Keratinocyte (primary cell): ENCODE measurements around the gene GPBAR1. TPM values are rescaled to one million over a fixed set of nuclear protein-coding genes. Genes with fewer than 3 reads are reported as not detected.
A peak's percentile ranks its signal among the peaks of the same experiment; 100 is the strongest.

Experiments
- DNase-seq: peaks from one replicate; pipeline ENCODE4 v3.0.0-alpha.2; 2011; ENCODE audit warnings: low read depth, missing footprints, low spot score
- FAIRE-seq: peaks from 2 replicates; lab custom pipeline; 2011; peaks lifted over from hg19 to GRCh38; lab: Jason Lieb, UNC
- H2AFZ ChIP-seq: 2 replicates; pipeline ENCODE4 v1.6.0; 2012; ENCODE audit warnings: low read length, control low read depth, inconsistent platforms; ENCODE audit not compliant: control insufficient read depth
- H3K27ac ChIP-seq: 2 replicates; pipeline ENCODE4 v1.5.1; 2011; ENCODE audit warnings: low read length; ENCODE audit not compliant: control insufficient read depth, insufficient read depth
- H3K27me3 ChIP-seq: 3 replicates; pipeline ENCODE4 v1.6.0; 2011; ENCODE audit warnings: low read length; ENCODE audit not compliant: control insufficient read depth, insufficient read depth; ENCODE audit errors: extremely low read depth
- H3K36me3 ChIP-seq, 2 experiments: 2 replicates in 1 of 2; 3 replicates in 1 of 2; pipeline ENCODE4 v1.5.1; 2011; ENCODE audit warnings: low read length in 2 of 2, mild to moderate bottlenecking in 1 of 2; ENCODE audit not compliant: control insufficient read depth in 2 of 2, insufficient read depth in 2 of 2; ENCODE audit errors: extremely low read depth in 1 of 2
- H3K4me1 ChIP-seq: 3 replicates; pipeline ENCODE4 v1.5.1; 2011; ENCODE audit warnings: low read length; ENCODE audit not compliant: control insufficient read depth, insufficient read depth; ENCODE audit errors: extremely low read depth
- H3K4me2 ChIP-seq: 3 replicates; pipeline ENCODE4 v1.6.0; 2011; ENCODE audit warnings: low read depth, low read length; ENCODE audit not compliant: control insufficient read depth, insufficient read depth; ENCODE audit errors: extremely low read depth
- H3K4me3 ChIP-seq, 3 experiments: fragments of 200-600 bp in 1 of 3; sonication (generic) in 1 of 3; 2 replicates in 2 of 3; 3 replicates in 1 of 3; pipeline ENCODE4 v1.5.1; 2011 to 2016; ENCODE audit warnings: low read length in 3 of 3, mild to moderate bottlenecking in 3 of 3, control low read depth in 2 of 3, inconsistent platforms in 1 of 3, low read depth in 1 of 3, mixed read lengths in 1 of 3, mixed run types in 1 of 3, moderate library complexity in 1 of 3; ENCODE audit not compliant: control insufficient read depth in 2 of 3, insufficient read depth in 2 of 3; ENCODE audit errors: extremely low read depth in 1 of 3
- H3K79me2 ChIP-seq: 2 replicates; pipeline ENCODE4 v1.6.0; 2012; ENCODE audit warnings: low read length; ENCODE audit not compliant: control insufficient read depth, insufficient read depth
- H3K9ac ChIP-seq: 3 replicates; pipeline ENCODE4 v1.6.0; 2011; ENCODE audit warnings: low read length; ENCODE audit not compliant: control insufficient read depth, insufficient read depth; ENCODE audit errors: extremely low read depth
- H3K9me1 ChIP-seq: 3 replicates; pipeline ENCODE4 v1.6.0; 2011; ENCODE audit warnings: low read length; ENCODE audit not compliant: control insufficient read depth, insufficient read depth; ENCODE audit errors: extremely low read depth
- H3K9me3 ChIP-seq: 2 replicates; pipeline ENCODE4 v1.5.1; 2012; ENCODE audit warnings: low read depth, low read length; ENCODE audit not compliant: control insufficient read depth
- H4K20me1 ChIP-seq: 3 replicates; pipeline ENCODE4 v1.6.0; 2011; ENCODE audit warnings: low read length; ENCODE audit not compliant: control insufficient read depth, insufficient read depth; ENCODE audit errors: extremely low read depth
- EZH2 ChIP-seq: IDR thresholded peaks from one replicate; pipeline ENCODE4 v1.6.1; 2012; ENCODE audit warnings: inconsistent platforms, mild to moderate bottlenecking, low read length, moderate library complexity
- dilution Hi-C: fragments of 300-500 bp; cut with MboI; formaldehyde crosslinking; loops from one replicate; pipeline ENCODE4 v1.7.0; 2020; ENCODE audit warnings: low sequenced_read_pairs; ENCODE audit not compliant: extremely low pct_ligation_motif_present
- polyA plus RNA-seq, 5 experiments: library from polyadenylated mRNA; depleted of rRNA in 3 of 5; stranded (reverse) in 3 of 5; stranded (forward) in 1 of 5; unstranded in 1 of 5; fragments of >200 nt; gene quantifications; 1 replicate in 1 of 5; 2 replicates in 3 of 5; 3 replicates in 1 of 5; pipeline versions ENCODE4 v1.2.1 to v1.2.3, GENCODE V29; 2011 to 2012; ENCODE audit warnings: missing spikeins in 2 of 5, low read depth in 1 of 5, low replicate concordance in 1 of 5
- TF ChIP-seq, protein P1 (sequence below), 3 experiments: IDR thresholded peaks in 1 of 3; conservative IDR thresholded peaks in 1 of 3; optimal IDR thresholded peaks in 1 of 3; 2 replicates in 2 of 3; 3 replicates in 1 of 3; pipeline versions ENCODE3 to v1.5.1; 2011; ENCODE audit warnings: low read length in 3 of 3, mild to moderate bottlenecking in 3 of 3, moderate library complexity in 2 of 3, control low read depth in 1 of 3, inconsistent platforms in 1 of 3; ENCODE audit not compliant: insufficient read depth in 2 of 3; ENCODE audit errors: extremely low read depth in 1 of 3

GPBAR1 gene
- polyA plus RNA-seq, 1 donor (not counting 4 experiments of a cell fraction or from before 2014, with no cell fraction given), result 0.12 TPM

DNA sequence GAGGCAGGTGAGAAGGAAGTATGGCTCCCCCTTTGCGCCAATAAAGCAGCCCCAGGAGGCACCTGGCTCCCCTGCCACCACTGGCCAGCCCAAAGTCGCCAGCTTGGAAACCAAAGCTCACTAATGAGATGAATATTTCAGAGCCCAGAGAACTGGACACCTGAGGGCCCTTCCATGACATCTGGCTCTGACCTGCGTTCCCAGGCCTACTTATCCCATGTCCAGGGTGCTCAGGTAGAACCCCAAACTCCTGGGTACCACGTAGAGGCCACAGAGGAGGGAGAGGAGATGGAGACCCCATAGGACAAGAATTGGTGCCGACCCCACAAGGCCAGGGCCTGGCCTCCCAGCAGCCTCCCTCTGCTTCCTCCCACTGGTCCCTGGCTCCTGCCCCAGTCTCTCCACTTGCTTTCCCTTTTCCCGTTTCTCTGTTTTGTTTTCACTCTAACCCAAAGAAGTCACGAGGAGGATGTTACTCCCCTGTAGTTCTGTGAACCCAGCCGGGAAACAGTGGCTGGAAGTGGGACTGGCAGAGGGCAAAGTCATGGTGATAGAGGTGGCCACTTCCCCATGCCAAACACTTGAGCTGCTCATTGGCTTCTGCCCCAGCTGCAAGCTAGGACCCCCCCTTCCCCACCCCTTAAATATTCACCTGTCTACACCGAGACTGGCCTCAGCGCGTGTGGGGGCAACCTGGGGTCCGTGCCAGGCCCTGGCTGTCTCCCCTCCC, 30.7 kb downstream of the GPBAR1 start:
- no peak for FAIRE-seq
- H3K27ac ChIP-seq, result peak overlapping the region; percentile 85
- TF ChIP-seq, protein P1, sequence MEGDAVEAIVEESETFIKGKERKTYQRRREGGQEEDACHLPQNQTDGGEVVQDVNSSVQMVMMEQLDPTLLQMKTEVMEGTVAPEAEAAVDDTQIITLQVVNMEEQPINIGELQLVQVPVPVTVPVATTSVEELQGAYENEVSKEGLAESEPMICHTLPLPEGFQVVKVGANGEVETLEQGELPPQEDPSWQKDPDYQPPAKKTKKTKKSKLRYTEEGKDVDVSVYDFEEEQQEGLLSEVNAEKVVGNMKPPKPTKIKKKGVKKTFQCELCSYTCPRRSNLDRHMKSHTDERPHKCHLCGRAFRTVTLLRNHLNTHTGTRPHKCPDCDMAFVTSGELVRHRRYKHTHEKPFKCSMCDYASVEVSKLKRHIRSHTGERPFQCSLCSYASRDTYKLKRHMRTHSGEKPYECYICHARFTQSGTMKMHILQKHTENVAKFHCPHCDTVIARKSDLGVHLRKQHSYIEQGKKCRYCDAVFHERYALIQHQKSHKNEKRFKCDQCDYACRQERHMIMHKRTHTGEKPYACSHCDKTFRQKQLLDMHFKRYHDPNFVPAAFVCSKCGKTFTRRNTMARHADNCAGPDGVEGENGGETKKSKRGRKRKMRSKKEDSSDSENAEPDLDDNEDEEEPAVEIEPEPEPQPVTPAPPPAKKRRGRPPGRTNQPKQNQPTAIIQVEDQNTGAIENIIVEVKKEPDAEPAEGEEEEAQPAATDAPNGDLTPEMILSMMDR (optimal IDR thresholded peaks at IDR 0.05 in 1 of 3, IDR thresholded peaks at IDR 0.05 in 1 of 3, conservative IDR thresholded peaks at IDR 0.05 in 1 of 3; ENCODE audit: extremely low read depth in 1 of 3, insufficient read depth in 2 of 3, low read length in 3 of 3), result no peak
- TF ChIP-seq EZH2, result no peak
- no peak for DNase-seq
- dilution Hi-C loops, result no loop called here
- H4K20me1 ChIP-seq, result peaks cover 3% of the 10 kb centered on the region
- H3K36me3 ChIP-seq, result peaks cover 4 to 5% of the 10 kb centered on the region in 2 experiments
- H3K9me3 ChIP-seq, result no peaks in the 10 kb centered on the region
- peaks cover 74% of the 10 kb centered on the region for H3K4me1 ChIP-seq
- peak overlapping the region; percentile 98 for H3K9ac ChIP-seq
- H3K27me3 ChIP-seq, result no peaks in the 10 kb centered on the region
- no peak overlapping the region for H2AFZ ChIP-seq
- peak overlapping the region; percentile 74 to 96 (median 96) for H3K4me3 ChIP-seq
- peaks cover 46% of the 10 kb centered on the region for H3K79me2 ChIP-seq
- no peaks in the 10 kb centered on the region for H3K9me1 ChIP-seq
- H3K4me2 ChIP-seq, result peak overlapping the region; percentile 100

DNA sequence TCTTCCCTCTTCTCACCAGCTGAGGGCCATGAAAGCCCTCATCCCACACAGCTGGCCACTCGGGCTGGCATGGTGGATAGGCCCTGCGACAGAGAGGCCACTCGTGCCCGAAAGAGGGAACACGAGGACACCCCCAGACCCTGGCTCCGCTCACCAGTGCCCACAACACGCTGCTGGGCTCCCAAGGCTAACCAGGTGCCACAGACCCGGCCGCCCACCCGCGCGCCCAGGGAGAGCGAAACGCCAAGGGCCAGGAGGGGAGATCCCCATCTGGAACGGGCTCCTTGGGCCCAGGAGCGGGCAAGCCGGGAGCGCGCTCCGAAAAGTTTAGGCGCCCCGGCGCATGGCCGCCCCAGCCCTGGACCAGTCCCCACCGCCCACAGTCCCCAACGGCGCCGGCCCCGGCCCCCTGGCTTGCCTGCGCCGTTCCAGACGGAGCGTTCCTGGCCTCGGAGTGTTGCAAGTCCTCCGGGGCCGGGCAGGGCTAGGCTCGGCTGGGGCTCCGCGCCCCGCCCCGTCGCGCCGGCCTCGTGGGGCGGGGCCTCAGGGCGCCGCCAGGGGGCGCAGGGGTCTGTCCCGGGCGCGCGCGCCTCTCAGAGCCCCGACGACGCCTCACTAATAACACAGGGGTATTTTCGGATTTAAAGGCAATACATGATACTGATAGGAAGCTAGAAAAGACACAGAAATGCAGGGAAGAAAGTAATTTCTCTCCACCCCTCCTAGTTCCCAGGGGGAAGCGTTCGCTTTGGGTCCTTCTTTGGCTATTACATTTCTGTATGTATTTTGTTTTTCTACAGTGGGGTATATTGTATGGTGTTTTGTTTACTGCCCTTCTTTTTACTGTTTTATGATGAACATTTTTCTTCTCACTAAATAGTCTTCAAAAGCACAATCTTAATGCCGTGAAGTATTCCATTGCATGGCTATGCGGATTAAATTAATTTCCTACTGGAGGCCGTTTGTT, 31.5 kb downstream of the GPBAR1 start, which contains the start of gene TMBIM1:
Gene TMBIM1 (minus strand): TSS at position 456 of the 967 bp plus-strand sequence. CDS start 10,362 bp downstream, outside the sequence.
- Histone ChIP-seq H3K36me3 (peaks cover 4 to 5% of the 10 kb centered on the region in 2 experiments), H3K9ac (peak within 1 kb of the TSS; percentile 98), H3K27me3 (no peaks in the 10 kb centered on the region), H3K4me2 (peak within 1 kb of the TSS; percentile 100), H3K4me3 (peak within 1 kb of the TSS; percentile 74 to 96 (median 96)), H3K4me1 (peaks cover 78% of the 10 kb centered on the region), H3K27ac (peak within 1 kb of the TSS; percentile 85), H4K20me1 (peaks cover 3% of the 10 kb centered on the region), H3K79me2 (peaks cover 44% of the 10 kb centered on the region), H2AFZ (no peak within 1 kb of the TSS), H3K9me3 (no peaks in the 10 kb centered on the region), H3K9me1 (no peaks in the 10 kb centered on the region)
- DNase-seq, result no peak
- no peak for FAIRE-seq
- dilution Hi-C loops, result no loop called here
- TF ChIP-seq, protein P1 (optimal IDR thresholded peaks at IDR 0.05 in 1 of 3, IDR thresholded peaks at IDR 0.05 in 1 of 3, conservative IDR thresholded peaks at IDR 0.05 in 1 of 3; ENCODE audit: extremely low read depth in 1 of 3, insufficient read depth in 2 of 3, low read length in 3 of 3), result peak in 2 of 3 experiments; percentile 60 to 80
- TF ChIP-seq EZH2, result no peak
